T-helper 2 cell treated with Interferon-gamma antibody and Interleukin-4, amounts not matched to agents 100 ng/mL and 5 ng/mL, for 36 hours (primary cell): ENCODE data around the gene SHBG. TPM values are rescaled to one million over a fixed set of nuclear protein-coding genes. Genes with fewer than 3 reads are reported as not detected.

Source experiments
- intact Hi-C: fragments of 100-400 bp; cut with micrococcal nuclease; formaldehyde crosslinking; loops from one replicate; pipeline ENCODE4 v1.15.1; 2023
- total RNA-seq: library from RNA; stranded (reverse); gene quantifications from 2 replicates; pipeline ENCODE4 v1.2.3, GENCODE V29; 2022

The SHBG gene
- total RNA-seq, 1 donor from 2014 or later: not detected

DNA sequence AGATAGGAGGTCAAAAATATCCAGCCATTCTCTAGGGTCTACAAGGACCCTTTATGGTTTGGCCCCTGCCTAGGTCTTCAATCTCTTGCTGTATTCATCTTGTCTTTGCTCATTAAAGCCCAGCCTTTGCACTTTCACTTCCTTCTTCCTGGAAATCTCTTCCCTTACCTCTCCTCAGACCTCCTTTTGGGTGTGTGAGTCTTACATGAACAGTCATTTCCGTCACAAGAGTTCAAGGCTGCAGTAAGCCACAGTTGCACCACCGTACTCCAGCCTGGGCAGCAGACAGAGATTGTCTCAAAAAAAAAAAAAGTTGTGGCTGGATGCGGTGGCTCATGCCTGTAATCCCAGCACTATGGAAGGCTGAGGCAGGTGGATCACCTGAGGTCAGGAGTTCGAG, 14.8 kb downstream of the SHBG start:
- intact Hi-C loops: no loop called here

DNA sequence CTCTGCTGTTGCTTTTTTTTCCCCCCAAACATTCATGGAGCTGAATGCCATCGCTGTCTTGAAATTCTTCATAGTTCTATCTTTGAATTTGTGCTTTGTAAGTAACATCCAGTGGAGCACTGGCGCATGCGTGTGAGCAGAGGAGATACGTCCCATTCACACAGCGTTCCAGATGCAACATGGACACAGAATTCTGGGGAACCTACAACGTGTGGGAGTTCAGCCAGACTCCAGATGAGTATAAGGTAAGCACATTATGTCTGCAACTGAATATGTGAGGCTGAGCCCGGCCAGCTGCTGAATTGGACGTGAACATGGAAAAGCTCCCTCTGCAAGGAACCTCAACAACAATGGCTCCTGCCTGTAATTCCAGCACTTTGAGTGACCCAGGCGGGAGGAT, 16.5 kb downstream of the SHBG start:
- intact Hi-C loops: no loop called here

DNA sequence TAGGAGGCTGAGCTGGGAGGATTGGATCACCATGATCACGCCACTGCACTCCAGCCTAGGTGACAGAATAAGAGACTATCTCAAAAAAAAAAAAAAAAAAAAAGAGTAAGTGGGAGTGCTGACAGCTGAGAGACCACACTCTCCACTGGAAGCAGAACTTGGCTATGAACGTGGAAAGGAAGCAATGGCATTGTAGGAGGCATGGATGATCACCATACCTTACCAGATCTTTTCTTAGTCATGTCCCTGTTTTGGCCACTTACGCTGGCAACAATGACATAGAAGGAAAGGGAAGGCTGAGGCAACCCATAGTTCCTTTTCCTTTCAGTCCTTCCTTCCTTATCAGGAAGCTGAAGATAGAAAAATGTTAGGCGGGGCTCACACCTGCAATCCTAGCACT, 17.1 kb downstream of the SHBG start:
- intact Hi-C loops: no loop called here

DNA sequence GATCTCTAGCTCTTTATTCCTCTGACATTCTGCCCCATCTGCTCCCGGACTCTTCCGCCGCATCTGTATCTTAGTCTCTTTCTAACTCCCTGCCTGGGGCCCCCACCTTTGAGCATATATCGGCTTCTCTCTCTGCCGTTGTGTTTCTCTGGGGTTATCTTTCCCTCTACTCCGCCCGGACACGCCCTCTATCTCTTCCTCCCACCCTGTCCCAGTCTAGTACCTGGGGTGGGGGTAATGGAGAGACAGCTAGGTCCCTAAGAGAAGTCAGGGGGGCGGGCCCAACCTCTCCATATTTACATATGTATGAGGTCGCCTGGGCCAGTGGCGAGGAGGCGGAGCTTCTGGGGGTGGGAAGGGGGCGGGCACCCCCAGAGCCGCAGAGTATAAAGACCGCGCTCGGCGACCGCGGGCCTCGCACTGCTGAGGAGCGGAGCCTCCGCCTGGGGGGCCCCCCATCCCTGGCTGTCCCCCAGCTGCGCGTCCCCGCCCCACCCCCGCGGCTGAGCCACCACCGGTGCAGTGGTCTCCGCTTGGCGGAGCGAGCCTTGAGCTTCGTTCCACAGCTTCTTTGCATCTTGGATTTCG, 20.7 kb downstream of the SHBG start, which contains the start of gene ATP1B2:
Gene ATP1B2 (plus strand): TSS at position 418 of the 588 bp plus-strand sequence. CDS start 593 bp downstream, outside the sequence.
- intact Hi-C loops: loop anchor here (1.0 kb wide), 1 partner anchor 37 kb away; the partner anchor contains the start of gene TP53

DNA sequence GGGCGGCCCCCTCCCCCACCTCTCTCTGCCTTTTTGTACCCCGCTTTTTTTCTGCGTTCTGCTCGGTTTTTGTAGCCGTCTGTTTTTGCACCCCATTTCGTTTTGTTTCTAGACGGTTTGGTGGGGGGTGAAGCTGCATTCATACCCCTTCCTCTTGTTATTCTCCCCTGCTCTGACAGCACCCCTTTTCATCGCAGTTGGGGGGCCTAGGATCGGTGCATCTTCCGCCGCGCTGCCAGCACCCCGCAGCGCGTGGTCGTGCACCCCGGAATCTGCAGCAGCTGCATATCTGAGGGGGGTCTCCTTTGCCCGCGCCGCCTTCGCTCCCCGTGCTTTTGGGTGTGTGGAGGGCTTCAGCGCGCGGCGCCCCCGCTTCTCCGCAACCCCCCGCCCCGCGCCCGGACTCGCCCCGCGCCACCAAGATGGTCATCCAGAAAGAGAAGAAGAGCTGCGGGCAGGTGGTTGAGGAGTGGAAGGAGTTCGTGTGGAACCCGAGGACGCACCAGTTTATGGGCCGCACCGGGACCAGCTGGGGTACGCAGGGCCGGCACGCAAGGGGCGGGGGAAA, 21.2 kb downstream of the SHBG start:
- intact Hi-C loops: no loop called here

DNA sequence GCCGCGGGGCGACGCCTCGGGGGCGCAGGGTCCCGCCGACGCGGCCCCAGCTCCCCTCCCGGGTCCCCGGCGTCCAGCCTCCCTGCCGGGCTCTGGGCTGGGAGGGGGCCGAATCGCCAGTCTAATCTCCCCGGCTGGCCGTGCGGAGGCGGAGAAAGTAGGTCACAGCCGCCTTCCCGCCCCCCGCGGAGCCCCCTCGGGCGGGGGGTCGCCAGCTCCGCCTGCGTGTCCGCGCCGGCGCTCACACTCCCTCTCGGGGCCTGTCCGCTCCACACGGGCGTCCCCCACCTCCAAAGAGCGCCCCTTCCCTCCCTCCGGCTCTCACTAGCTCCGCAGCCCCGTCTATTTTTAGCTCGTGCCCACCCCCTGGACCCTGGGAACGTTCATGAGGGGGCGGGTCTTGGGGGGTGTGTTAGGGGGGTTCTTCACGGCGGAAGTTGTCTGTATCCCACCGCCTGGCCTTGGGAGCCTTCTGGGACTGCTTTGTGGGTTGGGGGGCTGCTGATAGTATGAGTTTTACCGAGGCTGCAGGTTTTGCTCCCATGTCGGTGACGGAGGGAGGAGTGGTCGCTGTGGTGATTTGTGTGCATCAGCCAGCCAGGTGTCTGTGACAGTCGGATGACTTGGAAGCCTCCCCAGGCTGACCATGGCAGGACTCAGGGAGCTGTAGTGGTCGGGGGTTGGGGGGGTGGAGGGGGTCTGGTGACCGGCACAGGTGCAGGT, 21.9 kb downstream of the SHBG start:
- intact Hi-C loops: no loop called here

DNA sequence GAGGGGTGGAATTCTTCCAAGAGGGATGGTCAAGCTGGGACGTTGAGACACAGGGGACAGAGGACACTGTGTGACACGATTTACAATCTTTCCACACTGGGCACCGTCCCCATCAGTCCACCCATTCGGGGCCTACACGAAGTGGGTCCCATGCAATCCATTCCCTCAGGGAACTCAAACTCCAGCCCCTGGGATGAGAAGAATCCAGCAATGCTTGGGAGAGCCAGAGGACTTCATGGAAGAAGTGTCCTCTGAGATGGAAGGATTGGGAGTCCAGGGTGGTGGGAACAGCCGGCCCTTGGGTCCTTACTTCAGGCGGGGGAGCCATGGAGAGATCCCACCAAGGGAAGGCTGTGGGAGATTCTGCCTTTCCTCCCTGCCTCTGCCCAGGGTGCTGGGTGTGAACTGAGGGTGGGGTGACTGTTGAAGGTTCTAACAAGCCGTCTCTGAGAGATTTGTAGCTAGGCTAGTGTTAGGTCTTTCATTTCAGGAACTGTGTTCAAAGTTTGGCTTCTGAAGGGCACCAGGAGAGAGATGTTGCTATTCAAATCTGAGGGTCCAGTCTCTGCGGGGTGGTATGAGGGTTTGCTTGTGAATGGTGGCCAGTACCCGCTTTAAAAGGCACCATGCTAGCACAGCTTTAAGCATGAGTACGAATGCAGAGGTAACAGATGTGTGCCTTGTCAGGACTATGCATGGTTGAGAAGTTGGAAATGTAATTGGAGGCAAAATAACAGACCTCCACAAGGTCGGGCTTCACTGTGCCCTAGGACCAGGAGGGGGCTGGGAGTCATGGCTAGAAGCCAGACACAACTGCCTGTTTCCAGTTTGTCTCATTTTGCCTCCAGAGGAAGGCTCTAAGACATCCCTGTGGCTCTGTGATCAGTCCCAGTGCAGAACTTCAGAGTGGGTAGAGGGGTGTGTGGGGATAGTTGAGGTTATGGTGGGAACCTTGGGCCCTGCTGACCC, 22.7 kb downstream of the SHBG start:
- intact Hi-C loops: no loop called here

DNA sequence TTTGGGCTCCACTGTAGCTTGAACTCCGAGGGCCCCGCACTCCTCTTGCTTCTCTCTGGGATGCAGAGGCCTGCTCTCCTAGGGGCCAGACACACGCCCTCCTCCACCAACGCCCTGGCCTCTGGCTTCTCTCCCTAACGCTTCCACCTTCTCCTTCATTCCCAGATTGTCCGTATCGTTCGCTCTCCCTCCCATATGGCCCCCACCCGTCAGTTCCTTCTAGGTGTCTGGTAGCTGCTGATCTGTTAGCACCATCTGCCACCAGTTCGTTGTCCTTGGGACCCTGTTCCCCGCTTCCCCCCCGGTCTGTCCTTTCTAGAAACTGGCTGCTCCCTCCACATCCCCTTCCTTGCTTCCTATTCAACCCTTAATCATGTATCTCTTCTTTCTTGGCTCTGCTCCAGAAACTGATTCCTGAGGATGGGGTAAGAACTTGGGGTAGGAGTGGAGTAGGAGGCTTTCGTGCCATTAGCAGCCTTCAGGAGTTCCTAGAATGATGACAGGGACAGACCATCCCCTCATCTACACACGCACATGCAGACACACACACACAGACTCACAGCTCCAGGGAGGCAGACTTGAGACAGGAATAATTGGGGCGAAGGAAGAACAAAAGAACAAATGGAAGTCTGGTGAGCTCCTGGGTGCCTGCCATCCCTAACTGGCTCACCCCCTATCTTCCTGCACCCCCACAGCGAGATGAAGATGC, 25.1 kb downstream of the SHBG start:
- intact Hi-C loops: no loop called here

DNA sequence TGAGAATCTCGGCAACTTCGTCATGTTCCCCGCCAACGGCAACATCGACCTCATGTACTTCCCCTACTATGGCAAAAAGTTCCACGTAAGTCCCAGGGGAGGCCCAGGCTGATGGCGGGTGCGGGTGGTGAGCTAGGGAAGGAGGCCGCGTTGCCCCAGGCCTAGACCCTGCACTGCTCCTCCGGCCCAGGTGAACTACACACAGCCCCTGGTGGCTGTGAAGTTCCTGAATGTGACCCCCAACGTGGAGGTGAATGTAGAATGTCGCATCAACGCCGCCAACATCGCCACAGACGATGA, 25.6 kb downstream of the SHBG start:
- intact Hi-C loops: no loop called here

DNA sequence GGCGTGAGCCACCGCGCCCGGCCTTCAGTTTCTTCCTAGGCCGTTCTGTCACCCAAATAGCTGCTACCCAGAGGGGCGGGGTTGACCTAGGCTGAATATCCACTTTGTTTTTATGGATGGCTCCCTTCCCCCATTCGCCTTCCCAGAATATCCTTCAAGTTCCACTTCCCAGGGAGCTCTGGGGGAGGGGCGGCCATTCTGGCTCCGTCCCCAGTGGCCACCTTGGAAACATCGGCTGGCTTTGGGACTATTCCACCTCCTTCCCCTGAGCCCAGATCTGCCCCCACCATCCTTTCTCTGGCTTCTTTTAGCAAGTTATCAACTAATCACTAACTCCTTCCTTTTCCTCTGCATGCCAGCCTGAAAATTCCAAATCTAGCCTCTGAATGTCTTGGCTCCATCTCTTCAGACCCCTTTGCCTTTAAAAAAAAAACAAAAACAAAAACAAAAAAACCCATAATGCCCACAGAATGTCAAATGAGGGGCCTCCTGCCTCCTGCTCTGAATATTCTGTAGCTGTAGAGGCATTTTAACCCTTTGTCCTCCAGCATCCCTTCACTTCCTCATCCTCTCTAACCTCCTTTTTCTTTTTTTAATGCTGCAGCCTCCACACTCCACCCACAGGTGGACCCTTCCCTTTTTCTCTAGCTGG, 27.1 kb downstream of the SHBG start:
- intact Hi-C loops: no loop called here

DNA sequence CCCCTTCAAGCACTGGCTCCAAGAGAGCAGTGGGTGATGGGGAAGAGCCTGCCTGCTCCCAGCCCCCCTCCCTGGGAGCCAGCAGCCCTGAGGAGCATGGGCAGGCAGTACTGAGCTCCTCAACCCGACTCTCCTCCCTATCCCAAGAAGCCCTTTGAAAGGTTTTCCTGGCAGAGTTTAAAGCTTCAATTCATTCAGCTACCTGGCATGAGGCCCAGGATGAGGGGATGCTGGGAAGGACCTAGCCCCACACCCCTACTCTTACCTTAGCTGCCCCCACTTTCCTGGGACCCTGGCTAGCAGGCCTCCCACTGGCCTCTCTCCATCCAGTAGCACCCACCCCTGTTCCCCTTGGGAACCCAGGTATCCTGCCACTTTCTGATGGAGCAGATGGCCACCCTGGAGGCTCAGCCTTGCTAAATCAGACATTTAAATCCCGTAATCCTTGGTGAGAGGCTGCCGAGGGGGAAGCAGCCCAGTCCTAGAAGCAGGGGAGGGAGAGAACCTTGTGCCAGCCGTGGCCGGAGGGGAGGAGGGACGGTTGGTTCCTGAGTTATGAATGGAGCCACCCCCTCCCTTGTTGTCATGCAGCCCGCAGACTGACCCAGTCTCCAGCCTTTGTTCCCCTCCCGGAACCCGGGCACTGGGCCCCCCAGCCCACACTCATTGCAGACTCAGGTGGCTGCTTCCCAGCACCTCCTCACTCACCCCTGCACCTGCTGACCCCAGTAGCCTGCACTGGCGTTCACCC, 37.9 kb downstream of the SHBG start:
- intact Hi-C loops: no loop called here

DNA sequence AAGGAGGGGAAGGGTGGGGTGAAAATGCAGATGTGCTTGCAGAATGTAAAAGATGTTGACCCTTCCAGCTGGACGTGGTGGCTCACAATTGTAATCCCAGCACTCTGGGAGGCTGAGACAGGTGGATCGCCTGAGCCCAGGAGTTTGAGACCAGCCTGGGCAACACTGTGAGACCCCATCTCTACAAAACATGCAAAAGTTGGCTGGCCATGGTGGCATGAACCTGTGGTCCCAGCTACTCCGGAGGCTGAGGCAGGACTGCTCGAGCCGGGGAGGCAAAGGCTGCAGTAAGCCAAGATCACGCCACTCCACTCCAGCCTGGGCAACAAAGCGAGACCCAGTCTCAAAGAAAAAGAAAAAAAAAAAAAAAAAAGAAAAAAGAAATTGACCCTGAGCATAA, 38.5 kb downstream of the SHBG start:
- intact Hi-C loops: no loop called here

DNA sequence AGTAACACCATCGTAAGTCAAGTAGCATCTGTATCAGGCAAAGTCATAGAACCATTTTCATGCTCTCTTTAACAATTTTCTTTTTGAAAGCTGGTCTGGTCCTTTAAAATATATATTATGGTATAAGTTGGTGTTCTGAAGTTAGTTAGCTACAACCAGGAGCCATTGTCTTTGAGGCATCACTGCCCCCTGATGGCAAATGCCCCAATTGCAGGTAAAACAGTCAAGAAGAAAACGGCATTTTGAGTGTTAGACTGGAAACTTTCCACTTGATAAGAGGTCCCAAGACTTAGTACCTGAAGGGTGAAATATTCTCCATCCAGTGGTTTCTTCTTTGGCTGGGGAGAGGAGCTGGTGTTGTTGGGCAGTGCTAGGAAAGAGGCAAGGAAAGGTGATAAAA, 43.3 kb downstream of the SHBG start:
- intact Hi-C loops: no loop called here

DNA sequence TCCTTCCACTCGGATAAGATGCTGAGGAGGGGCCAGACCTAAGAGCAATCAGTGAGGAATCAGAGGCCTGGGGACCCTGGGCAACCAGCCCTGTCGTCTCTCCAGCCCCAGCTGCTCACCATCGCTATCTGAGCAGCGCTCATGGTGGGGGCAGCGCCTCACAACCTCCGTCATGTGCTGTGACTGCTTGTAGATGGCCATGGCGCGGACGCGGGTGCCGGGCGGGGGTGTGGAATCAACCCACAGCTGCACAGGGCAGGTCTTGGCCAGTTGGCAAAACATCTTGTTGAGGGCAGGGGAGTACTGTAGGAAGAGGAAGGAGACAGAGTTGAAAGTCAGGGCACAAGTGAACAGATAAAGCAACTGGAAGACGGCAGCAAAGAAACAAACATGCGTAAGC, 45.0 kb downstream of the SHBG start:
- intact Hi-C loops: no loop called here

DNA sequence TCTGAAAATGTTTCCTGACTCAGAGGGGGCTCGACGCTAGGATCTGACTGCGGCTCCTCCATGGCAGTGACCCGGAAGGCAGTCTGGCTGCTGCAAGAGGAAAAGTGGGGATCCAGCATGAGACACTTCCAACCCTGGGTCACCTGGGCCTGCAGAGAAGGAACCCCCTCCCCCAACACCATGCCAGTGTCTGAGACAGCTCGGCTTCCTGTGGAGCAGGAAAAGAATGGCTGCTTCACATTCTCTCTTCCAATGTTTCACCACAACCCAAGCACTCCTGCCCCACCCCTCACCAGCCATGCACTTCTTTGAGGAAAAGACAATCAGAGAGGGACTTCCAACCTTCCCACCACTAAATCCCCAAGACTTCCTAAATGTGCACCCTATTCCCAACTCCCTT, 46.6 kb downstream of the SHBG start:
- intact Hi-C loops: no loop called here

DNA sequence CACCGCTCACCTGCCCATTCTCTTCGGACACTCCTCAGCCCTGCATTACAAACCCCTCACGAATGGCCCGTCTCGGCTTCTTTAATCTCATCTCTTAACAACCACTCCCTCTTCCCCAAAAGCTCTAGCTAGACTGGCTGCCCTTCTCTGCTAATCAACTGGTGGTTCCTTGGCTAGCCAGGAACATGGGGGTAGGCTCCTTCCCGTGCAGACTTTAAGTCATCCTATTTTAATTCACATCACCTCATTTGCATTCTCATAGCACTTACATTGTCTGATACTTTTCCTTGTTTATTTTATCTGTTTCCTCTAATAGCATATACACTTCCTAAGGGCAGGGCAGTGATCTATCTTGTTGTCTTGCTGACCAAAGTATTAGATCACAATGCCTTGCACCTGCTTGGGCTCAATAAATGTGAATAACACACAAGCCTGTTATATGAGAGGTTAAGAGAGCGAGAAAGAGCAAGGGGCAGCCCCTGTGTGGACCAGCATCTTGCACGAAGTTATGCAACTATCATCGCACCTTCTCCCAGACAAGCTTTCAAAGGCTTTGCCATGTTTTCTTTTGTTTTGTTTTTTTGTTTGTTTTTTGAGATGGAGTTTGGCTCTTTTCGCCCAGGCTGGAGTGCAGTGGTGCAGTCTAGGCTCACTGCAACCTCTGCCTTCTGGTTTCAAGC, 47.6 kb downstream of the SHBG start:
- intact Hi-C loops: no loop called here
